CD4-positive, alpha-beta T cell treated with Interleukin-17A for 1 hour (primary cell): ENCODE results near the gene AAK1.

Experiments used
- DNase-seq: peaks from one replicate; pipeline ENCODE4 v3.0.0-alpha.2; 2020

The AAK1 gene

DNA sequence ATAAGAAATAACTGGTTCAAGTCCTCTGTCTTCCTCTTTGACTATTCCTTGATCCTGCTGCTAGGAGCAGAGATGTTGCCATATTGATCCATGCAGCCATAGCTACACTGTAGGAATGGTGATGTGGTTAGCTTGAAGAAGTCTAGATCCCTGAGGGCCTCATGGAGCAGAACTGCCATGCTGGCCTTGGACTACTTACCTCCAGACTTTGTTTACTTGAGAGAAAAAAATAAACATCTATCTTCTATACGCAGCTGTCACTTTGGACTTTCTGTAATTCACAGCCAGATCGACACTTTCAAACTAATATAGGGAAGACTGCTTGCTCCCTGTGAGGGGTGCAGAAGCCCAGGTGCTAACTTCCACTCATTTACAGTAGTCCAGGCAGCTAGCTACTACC is 121.8 kb downstream of the AAK1 start:
- DNase-seq = no peak

DNA sequence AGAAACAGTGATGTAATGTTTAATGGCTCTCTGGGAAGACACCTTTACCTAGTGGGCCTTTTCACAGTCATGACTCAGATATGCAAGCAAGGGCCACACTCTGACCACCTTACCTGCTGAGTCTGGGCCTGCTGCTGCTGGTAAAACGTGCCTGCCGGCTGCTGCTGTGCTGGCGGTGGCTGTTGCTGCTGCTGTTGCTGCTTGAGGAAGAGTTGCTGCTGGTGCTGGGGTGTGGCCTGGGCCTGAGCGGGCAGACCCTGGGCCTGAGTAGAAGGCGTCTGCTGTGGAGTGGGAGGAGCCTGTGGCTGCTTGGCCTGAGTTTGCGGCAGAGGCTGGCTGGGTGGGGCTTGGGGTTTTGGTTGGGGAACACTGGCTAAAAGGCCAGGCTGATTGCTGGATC is 124.7 kb downstream of the AAK1 start:
- DNase-seq = no peak

DNA sequence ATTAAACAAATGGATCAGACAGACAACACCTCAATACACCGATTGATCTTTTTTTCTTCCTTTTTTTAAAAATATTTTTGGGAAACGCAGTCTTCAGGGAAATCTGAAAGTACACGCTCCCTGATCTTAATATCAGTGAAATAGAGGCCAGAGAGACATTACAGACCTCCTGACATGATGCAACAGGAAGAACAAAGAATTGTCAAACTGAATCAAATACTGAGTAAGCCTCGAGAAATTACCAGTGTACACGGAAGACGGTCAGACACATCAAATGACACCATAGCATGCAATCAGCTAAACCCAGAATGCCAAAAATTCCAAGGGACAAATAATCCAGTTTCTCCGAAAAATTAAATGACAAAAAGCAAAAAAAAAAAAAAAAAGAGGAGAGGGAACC is 126.1 kb downstream of the AAK1 start:
- no peak for DNase-seq

DNA sequence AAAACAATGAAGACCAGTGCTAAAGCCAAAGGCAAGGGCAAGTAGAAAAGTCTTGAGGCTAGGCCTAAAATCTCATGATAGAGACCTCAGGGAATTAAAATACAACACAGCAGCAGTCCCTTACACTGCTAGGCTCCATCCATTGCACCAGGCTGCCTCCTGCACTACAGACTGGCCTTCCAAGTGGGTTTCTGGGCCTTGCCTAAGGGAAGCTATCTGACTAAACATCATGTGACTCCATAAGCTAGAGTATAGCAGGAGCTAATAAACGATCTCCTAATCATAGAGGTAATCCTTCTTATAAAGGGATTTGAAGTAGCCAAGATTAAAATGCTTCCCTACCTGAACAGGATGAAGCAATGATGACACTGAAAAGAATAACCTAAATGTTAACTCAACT is 128.7 kb downstream of the AAK1 start:
- no peak for DNase-seq

DNA sequence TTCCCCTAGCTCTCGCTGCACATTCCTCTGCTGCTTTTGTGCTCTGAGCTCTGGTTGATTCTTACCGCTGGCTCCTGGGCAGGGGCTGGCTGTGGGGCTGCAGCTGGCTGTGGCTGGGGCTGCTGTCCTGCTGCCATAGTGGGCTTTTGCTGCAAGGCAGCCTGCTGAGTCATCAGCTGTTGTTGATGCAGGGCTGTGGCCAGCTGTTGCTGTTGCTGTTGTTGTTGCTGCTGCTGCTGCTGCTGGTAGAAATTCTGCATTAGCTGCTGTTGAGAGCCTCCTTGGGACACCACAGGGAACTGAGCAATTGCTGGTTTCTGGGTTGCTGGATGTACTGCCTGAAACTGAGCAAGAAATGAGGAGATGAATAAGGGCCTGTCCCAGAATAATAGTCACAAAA is 129.1 kb downstream of the AAK1 start:
- no peak for DNase-seq

DNA sequence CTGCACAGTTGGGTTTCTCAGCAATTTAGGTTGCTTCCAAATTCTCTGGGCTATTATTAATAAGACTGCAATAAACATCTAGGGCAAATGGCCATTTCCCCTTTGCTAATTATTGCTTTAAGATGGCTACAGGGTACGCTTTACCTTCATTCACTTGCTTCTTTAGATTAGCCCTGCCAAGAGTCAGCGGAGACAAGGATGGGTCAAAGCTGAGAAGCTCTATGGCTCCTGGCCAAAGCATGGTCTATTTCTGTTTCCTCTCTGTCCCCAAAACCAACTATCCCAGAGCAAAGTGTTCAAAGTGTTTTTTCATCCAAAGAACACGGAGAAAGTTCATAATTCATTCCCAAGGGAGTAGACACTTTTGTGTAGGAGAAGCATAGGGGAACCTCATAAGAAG is 131.1 kb downstream of the AAK1 start:
- no peak for DNase-seq

DNA sequence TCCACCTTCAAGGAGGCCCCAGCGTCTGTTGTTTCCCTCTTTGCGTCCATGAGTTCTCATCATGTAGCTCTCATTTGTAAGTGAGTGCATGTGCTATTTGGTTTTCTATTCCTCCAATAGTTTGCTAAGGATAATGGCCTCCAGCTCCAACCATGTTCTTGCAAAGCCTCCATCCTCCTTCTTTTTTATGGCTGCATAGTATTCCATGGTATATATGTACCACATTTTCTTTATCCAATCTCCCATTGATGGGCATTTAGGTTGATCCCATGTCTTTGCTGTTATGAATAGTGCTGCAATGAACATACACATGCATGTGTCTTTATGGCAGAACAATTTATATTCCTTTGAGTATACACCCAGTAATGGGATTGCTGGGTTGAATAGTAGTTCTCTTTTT is 133.3 kb downstream of the AAK1 start:
- DNase-seq = no peak

DNA sequence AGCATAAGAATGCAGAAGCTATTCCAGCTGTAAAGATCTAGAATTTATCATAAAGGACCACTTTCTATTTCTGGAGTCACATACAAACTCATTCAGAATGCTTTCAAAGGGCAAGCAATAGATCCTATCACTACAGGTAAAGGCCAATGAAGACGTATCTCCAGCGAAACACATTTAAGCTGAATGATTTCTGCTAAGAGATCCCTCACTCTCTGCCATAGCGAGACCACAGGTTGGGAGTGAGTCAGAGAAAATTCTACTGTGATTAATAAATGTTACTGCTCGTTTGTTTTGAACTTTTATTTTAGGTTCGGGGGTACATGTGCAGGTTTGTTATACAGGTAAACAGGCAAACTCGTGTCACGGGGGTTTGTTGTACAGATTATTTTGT is 133.8 kb downstream of the AAK1 start:
- DNase-seq = no peak

DNA sequence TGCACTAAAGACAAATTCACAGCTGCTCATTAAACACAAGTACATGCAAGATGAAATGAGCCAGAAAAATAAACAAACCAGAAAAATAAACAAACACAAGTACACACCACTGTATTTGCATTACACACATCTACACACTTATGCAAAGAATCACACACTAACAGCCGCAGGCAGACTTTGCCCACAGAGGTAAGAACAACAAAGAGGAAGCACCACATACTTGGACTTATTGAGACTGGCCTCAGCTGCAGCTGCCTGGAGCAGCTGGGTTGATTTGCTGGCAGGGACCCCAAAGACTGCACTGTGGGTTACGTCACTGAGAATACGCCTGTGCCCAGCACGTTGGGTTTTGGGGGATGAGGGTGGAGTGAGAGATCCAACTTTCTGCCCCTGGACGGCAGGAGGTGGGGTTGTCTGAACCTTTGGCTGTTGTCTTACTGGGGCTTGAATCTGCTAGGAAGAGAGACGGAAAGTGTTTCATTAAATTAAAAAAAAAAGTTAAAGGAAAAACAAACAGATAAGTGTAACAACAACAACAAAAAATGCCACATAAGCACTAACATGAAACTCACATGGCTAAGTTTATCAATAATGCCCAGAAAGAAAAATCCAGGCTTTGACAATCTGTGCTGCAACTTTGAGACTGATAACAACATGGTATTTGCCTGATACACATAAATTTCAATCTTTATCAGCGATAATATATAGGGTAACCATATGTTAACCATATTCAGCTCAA is 134.4 kb downstream of the AAK1 start:
- no peak for DNase-seq

DNA sequence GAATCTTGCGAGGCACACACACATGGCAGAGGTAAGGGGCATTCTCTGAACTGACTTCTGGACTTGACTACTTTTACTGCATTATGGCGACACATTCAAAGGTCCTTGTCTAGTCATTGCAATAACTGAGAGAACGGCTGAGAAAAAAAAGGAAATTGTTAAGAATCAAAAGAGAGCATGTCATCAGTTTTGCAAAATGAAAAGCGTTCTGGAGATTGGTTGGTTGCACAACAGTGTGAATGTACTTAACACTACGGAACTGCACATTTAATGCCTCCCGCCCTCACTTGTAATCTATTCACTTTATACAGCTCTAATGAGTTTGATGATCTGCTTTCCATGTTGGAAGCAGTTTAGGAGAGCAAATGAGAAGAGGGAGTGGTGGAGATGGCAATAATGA is 137.8 kb downstream of the AAK1 start:
- DNase-seq = no peak

DNA sequence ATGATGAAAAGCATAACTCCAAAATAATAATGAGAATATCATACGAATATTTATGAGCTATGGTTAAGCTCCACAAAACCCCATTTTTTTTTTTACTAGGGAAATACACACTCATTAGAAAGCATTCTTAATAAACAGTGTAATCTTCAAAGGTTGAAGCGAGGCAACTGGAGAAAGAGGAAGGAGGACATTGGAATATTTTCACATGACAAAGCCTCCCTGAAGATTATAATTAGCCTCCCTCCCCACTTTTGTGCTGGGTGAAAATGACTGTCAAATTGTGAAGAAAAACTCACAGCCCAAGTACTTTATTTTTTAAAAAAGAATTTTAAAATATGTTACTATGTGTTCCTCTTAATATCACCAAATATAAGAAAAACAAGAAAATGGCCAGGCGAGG is 142.2 kb downstream of the AAK1 start:
- DNase-seq = no peak

DNA sequence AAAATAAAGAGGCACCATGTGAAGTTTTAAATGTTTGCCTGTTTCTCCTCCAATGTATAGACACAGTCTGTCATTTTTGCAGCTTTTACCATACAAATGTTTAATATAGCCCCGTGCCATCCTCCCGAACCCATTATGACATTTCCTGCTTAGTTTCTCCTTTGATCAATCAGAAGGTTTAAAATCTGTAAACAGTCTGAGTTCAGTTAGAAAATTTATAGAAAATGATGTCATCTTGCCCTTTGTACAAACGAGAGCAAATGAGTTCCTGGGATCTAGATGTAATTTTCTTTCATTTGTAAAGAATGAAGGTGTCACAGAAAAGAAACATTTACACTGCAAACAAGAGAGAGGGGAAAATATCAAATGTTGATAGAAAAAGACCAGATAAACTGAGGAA is 143.6 kb downstream of the AAK1 start:
- DNase-seq = peak; percentile 25

DNA sequence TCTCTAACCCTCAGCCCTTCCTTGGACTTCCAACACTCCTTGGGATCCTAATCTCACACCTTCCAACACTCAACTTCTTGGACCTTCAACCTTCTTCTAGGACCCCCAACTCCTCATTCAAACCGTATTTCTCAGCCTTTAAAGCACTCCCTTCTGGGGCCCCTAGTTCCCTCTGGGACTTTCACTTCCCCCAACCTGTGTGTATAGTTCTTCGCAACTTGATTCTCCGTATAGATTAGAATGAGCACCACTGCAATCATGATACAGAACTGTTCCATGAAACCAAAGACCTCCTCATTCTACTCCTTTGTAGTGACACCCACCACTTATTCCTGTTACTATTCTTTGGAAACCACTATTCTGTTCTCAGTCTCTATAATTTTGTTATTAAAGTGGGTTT is 144.3 kb downstream of the AAK1 start:
- no peak for DNase-seq

DNA sequence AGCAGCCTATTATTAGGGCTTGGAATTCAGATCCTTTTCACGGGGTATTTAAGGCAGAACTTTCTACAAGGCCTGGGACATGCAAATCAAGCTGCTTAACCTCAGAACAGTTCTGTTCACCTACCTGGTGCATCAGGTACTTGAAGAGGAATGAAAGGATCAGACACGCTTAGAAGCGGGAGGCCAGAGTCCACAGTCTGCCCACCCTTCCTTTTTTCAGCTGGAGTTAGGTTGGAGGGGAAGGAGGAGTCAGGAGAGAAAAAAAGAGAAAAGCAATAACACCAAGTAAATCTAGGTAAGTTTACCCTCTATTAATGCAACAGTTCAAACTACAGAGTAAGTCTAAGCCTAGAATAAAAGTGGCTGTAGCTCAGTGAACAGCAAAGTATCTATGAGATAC is 147.7 kb downstream of the AAK1 start:
- no peak for DNase-seq

DNA sequence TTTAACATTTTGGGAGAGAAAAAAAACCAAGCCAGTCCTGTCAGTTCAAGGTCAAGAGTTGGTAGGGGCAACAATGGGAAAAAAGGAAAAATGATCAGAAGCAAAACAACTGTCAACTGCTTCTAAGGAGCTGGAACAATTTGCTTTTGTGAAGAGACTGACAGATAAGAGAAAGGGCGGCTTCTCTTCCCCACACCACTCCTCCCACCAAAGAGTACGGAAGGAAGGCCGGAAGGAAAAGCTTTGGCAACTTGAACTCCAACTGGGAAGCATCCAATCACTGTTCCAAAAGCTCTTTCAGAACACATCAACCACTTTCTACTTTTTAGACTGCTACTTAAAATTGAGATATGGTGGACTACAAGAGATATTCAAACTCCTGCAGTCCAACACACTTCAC is 148.5 kb downstream of the AAK1 start:
- no peak for DNase-seq

DNA sequence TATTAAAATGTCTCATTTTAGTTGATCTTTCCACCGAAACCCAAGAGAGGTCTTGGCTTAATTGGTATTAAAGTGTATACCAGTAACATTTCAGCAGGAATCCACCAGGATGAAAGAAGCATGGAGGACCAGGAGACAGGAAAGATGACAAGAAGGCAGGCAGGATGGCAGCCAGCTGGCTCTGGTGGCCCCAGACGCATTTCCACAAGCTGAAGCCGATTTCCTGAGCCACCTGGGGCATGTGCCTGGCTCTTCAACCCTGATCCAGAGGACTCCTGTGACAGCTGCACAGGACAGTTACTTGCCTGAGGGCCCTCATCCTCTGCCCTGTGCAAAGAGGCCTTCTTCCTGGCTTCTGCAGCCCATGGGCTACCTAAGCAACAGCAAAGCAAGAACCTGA is 149.4 kb downstream of the AAK1 start:
- no peak for DNase-seq

DNA sequence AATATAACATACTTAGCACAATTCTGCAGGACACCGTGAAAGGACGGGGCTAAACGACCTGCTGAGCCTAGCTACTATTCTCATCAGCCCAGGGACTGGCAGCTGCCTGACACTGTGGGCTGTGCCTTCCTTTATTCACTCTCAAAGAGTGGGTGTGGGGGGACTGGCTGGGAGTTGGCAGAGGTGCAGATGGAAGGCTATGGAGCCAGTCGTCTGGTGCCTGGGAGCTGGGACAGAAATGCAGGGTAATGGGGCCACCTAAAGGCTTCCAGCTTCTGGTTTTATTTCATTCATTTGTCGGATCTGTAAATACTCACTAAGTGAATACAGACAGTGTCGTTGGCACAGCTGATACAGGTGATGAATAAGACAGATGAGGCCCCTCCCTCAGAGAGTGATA is 150.3 kb downstream of the AAK1 start:
- no peak for DNase-seq

DNA sequence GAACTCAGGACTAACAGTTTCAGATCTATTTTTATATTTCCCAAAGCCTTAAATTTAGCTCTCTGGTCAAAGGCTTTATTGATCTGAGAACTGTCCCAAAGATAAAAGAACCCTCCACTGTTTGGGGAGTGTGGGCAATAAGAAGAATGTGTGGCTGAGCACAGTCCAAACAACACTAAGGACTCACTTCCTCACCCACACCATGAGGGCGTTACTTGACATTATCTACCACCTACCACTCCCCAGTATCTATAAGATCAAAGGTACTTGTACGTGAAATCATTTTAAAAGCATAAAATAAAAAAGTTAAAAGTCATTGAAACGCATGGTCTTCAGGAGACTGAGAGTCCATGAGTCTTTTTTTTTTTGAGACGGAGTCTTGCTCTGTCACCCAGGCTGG is 151.7 kb downstream of the AAK1 start:
- no peak for DNase-seq

DNA sequence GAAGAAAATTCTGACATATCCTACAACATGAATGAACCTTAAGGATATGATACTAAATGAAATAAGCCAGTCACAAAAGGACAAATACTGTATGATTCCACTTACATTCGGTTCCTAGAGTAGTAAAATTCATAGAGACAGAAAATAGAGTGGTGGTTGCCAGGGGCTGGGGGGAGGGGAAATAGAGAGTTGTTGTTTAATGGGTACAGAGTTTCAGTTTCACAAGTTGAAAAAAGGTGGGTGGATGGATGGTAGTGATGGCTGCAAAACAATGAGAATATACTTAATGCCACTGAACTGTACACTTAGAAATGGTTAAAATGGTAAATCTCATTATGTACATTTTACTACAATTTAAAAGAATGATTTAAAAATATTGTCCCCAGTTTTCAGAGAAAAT is 153.1 kb downstream of the AAK1 start:
- DNase-seq = peak; percentile 34

DNA sequence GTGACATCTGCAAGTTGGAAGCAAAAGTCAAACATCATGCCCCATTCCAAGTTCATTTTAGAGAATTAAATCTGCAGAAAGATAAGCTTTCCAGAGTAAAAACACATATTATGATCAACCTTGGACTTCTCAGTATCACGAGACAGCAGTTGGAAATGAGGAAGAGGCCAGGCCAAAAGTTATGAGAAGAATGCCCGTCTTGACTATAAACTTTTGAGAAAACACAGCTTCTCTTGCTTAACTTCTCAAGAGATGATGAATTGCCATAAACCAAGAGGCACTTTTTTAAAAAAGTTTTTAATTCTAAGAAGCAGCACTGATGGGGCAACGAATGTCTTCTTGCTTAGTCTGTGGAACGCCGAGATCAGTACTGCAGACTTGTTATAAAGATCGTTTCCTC is 153.7 kb downstream of the AAK1 start:
- no peak for DNase-seq

DNA sequence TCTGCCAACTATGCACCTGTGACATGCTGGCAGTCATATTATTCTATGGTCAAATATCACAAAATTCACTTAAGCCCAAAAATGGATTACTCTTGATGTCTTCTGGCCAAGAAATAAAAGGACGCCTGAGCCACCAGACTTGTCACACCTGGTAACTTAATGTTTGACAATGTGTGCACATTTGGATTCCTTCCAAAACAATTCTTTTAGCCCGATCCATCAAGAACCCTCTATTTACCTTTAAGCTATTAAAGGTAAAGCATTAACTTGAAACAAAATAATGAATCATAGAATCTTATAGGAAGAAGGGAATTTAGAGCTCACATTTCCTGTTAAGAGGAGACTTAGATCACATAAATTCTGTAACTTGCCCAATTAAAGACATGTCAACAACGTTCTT is 159.8 kb downstream of the AAK1 start:
- no peak for DNase-seq

DNA sequence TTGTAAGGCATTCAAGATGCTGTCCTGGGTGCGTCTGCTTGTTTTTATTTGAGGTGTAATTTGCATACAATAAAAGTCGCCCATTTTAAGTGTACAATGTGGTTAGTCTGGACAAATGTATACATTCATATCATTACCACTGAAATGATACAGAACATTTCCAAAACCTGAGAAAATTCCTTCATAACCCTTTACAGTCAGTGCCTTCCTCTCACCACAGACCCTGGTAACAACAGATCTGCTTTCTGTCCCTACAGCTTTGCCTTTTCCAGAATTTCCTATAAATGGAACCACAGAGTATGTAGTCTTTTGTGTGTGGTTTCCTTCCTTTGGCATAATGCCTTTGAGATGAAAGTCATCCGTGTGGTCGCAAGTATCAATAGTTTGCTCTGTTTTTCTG is 160.5 kb downstream of the AAK1 start:
- DNase-seq = no peak

DNA sequence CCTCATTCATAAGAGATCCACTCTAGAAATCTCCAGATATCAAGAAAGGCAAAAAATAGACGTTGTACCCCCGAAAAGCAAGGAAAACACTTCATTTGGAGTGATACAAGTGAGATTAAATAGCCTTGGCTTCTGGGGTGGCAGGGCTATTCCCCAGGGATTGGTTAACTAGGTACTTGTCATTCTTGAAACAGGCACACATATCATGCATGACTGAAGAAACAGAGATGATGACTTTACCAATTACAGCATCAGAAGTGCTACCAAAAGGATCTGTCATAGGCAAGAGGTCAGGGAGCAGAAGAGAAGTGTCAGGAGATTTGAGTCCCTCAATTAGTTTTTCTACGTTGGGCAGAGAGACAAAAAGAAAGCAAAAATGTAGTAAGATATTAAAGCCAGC is 161.1 kb downstream of the AAK1 start:
- DNase-seq = no peak

DNA sequence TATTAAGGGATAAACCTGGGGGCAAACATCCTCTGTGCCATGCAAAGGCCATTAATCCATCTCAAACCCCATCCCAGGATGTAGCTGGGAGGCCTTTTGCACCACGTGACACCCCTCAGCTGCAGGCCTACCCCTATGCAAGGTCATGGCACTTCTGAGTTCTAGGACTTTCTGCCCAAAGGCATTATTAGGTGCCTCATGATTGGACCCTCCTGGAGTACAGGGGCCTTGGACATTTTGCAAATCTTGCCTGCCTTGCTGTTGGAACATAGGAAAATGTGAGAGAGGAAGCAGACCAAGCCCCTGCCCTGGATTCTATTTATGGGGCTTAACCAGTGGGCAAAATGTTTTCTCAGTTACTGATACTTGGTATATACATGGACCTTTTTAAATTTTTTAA is 162.1 kb downstream of the AAK1 start:
- DNase-seq = no peak

DNA sequence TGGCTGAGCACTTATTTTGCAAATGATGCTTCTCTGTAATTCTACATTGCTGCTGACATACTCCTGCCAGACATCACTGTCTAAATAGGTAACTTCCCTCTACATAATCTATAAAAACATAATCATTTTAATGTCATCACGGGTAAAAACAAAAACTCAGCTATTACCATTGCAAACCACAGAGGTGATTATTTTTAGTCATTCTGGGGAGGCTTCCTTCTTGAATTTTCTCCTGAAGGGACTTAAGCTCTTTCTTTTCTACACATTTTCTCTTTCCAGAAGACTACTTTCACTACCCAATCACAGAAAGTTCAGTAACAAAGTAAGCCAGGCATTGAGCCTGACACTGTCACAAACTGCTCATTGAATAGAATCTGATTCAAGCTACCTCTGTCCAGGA is 165.9 kb downstream of the AAK1 start:
- no peak for DNase-seq

DNA sequence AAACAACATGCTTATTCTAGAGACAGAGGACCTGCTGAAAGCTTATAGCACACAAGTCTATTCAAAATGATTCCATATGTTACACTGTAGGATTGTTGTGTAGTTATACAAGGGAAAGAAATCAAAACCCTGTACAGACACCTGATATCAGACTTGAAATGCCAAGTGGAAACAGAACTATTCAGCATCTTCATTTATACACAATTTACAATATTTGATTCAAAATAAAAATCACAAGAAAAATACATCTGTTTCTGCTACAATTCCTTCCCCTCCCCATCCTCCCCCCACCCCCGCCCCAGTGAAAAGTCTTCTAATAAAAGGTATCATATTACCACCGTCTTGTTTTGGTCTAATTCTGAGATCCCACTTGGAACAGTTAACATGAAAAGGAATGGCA is 168.9 kb downstream of the AAK1 start:
- no peak for DNase-seq
